GM18526 (cell line): ENCODE data around the gene NUDT5.

Source experiments
- POLR2A ChIP-seq: IDR thresholded peaks from 3 replicates; pipeline ENCODE4 v1.6.1; 2011; ENCODE audit not compliant: insufficient read length; ENCODE audit errors: extremely low read depth

Gene NUDT5

GRCh38 chr10:12144538-12144937 is 51.2 kb downstream of the NUDT5 start:
- no peak for TF ChIP-seq POLR2A

- no peak for TF ChIP-seq POLR2A
These were observed 55.7 kb downstream of the NUDT5 start for GRCh38 chr10:12140038-12140437.

- TF ChIP-seq POLR2A = no peak
These were observed 60.1 kb downstream of the NUDT5 start for GRCh38 chr10:12135631-12136030.

GRCh38 chr10:12130237-12130872 is 65.3 kb downstream of the NUDT5 start:
- TF ChIP-seq POLR2A = no peak

GRCh38 chr10:12129222-12130111 is 66.2 kb downstream of the NUDT5 start, which contains the start of gene SEC61A2:
Gene SEC61A2, plus strand, starts transcription at chr10:12129677. Its CDS starts 111 bp downstream, at chr10:12129788.
- TF ChIP-seq POLR2A = peak; percentile 70

GRCh38 chr10:12121673-12122072 is 74.0 kb downstream of the NUDT5 start:
- no peak for TF ChIP-seq POLR2A
